HG03196 (cell line): ENCODE measurements around the gene GJA10.

Experiments used
- ATAC-seq: cut with Tn5 transposase; IDR thresholded peaks from one replicate; pipeline ENCODE4 v1.9.1; 2021; ENCODE audit not compliant: unreplicated experiment

The GJA10 gene

GRCh38 chr6:89917216-89917615 lies 22.9 kb downstream of the GJA10 start:
- ATAC-seq, result no peak

GRCh38 chr6:89917801-89918366 lies 23.6 kb downstream of the GJA10 start:
- no peak for ATAC-seq

GRCh38 chr6:89921197-89921596 lies 26.9 kb downstream of the GJA10 start:
- no peak for ATAC-seq

DNA sequence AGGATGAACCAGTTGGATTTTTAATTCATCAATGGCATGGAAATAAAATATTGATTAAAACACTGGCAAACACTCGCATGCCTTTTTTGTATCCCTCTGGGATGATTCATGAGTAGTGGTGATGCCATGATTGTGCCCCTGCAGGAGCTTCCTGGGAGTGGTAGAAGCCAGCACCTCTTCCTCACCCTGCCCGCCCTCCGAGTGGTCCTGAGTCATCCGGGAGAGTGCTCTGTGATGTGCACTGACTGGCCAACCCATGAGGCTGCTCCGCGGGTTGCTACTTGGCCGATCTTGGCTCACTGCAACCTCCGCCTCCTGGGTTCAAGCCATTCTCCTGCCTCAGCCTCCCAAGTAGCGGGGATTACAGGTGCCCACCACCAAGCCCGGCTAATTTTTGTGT lies 27.4 kb downstream of the GJA10 start:
- no peak for ATAC-seq

GRCh38 chr6:89924231-89924630 lies 30.0 kb downstream of the GJA10 start:
- ATAC-seq, result no peak

- no peak for ATAC-seq
These were observed 31.6 kb downstream of the GJA10 start for GRCh38 chr6:89925826-89926225.

- no peak for ATAC-seq
These were observed 33.0 kb downstream of the GJA10 start for GRCh38 chr6:89927264-89927663.

DNA sequence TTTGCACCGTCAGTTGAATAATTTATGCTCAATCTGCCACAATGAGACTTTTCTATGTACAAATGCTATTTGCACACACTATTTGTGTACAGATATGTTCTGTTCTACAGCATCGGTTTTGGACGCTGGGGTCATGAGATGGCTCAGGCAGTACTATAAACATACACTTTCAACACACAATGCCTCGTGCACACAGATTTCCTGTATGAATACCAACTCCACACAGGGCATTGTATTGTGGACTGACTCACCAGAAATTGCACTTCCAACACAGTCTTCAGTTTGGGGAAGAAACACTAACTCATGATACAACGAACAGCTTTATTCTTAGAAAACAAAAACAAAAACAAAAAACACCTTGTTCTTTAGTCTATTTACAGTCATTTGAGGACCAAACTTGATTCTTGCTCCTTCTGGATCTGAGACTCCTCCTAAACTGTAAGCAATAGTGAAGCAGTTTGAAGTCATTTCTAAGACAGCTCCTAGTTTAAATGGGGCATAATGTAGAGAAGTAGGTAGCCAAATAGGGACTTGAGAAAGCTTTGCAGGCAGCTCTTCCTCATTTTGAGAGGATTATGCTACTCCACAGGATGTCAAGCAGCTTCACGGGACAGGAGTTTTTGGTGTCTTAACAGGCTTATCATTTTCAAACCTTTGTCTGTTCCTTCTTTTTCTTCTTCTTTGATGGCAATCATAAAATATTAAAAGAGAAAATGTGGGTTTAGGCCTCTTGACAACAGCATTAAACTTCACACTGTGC lies 33.7 kb downstream of the GJA10 start:
- no peak for ATAC-seq

- no peak for ATAC-seq
These were observed 34.3 kb downstream of the GJA10 start for GRCh38 chr6:89928604-89929003.

- no peak for ATAC-seq
These were observed 36.5 kb downstream of the GJA10 start for GRCh38 chr6:89930789-89931188.

- ATAC-seq, result no peak
These were observed 38.1 kb downstream of the GJA10 start for GRCh38 chr6:89932245-89932802.

DNA sequence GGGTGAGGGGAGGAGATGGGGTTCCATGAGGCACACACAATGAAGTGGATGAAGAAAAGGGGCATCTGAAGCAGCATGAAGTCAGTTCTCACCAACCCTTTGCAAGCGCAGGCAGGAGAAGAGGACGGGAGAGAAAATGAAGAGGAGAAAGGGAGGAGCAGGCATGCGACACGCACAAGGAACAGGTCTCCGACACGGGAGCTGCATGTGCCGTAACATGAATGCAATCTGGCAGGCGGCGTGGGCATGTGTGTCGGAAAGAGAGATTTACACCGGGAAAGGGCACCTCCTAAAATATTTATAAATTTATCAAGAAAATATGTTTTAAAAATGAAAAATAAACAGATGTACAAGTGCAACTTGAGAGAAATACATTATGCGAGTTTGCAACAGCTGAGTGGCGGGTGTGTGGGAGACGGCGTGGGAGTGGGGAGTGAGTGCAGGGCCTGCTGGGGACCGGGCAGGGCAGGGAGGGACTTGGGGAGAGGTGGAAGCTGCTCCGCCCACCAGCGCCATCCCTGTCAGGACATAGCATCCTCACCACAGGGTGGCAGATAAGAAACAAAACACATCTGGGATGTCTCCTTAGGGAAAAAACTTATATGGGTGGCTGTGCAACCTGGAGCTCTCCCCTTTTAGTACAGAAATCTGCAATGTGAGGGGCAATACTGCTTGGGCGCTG lies 40.6 kb downstream of the GJA10 start:
- no peak for ATAC-seq

DNA sequence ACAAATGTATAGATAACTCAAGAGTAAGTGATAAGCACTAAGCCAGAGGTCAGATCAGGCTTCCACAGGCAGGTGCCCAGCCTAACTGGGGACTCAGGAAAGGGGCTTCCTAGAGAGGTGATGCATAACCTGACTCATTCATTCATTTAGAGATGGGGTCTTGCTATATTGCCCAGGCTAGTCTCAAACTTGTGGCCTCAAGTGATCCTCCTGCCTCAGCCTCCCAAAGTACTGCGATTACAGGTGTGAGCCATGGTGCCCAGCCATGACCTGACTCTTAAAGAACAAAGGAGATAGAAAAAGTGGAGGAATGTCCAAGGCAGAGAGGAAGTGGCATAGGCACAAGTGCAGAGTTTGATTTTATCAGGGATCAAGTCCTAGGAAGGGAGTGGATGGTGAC lies 41.9 kb downstream of the GJA10 start:
- no peak for ATAC-seq

- ATAC-seq, result no peak
These were observed 43.7 kb downstream of the GJA10 start for GRCh38 chr6:89938014-89938413.

GRCh38 chr6:89939144-89939543 lies 44.9 kb downstream of the GJA10 start:
- no peak for ATAC-seq

- no peak for ATAC-seq
These were observed 46.2 kb downstream of the GJA10 start for GRCh38 chr6:89940225-89941027.

DNA sequence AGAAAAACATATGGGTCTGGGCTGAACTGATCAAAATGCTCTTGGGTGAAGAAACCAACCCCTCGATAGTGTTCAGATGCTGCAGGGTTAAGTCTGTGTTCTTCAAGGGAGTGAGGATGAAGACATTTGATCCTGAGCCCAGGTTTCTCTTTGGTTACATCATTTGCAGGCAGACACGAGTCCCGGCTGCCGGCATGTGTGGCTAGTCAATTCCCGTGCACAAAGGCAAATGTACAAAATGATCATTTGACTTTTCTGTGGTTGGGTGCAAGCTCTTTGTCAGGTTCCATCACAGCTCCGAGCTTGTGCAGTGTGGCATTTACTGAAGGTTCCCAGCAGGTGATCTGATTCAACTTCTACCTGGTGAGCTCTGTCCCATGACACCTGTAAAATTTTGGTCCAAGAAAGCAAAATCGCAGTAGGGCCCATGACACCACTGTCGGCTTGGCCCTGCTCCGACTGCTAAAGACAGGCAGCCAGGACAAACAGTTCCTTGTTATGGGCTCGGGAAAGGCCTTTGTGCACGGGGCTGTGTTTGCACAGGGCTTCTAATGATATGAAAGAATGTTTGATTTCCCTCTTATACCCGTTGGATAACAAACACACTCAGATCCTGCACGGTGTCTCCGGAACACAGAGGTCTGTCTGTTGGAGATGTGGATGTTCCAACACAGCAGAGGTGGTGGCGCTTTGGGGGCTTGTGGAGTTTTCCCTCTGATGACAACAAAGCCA lies 46.9 kb downstream of the GJA10 start:
- no peak for ATAC-seq

DNA sequence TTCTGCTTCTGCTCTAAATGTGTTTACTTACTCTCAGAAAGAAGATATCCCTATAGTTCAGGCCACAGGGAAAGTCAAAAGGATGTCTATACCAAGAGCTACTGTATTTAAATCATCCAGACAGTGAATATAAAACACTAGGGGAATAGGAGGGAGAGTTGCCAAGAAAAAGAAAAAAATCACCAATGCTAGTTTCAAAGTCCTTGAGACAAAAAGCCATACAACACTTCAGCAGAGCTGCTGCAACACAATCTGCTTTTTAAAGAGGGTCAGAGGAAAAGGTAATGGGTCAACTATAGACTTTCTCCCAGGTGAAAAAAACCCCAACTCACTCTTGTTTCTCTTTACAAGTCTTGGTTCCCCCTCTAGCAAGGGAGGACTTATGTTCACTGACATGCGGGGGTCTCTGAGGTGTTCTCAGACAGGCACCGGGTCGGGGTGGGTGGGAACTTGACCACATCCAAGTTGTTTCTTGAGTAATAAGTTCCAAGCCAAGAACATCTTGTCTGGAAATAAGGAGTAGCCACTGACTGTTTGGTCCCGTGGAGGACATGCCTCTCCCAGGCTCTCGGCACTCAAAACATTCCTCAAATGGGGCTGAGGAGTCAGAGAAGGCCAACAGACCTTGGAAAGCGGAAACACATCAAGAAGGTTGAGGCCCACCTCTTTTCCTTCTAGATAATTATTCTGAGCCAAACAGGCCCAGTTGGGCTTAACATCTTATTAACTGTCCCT lies 47.7 kb downstream of the GJA10 start:
- ATAC-seq, result no peak

DNA sequence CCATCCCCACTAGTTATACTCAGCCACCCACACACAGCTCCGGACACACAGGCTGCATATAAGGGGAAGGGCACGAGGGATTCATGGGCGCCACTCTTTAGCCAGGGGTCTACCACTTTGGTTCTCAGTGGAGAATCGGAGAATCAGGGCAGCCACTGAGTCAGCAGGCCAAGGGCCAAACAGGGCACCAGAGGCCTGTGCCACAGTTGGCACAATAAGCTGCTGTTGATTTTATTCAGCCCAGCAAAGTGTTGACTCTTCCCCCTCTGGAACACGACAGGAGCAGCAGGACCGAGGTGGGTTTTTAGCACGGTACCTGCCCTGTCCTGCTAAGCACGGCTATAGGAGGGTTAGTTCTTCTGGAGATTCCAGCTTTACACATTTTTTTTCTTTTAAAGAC lies 48.3 kb downstream of the GJA10 start:
- no peak for ATAC-seq
